IPS-18a (cell line): ENCODE data around the gene MRRF.
A peak's percentile ranks its signal among the peaks of the same experiment; 100 is the strongest.

Experiments
- H3K27ac ChIP-seq: one replicate; pipeline ENCODE4 v1.5.1; 2013; ENCODE audit warnings: low read length
- H3K27me3 ChIP-seq: one replicate; pipeline ENCODE4 v1.6.1; 2013; ENCODE audit warnings: mild to moderate bottlenecking, low read length; ENCODE audit not compliant: control insufficient read depth, insufficient read depth
- H3K36me3 ChIP-seq: one replicate; pipeline ENCODE4 v1.6.1; 2013; ENCODE audit warnings: low read depth, low read length; ENCODE audit not compliant: control insufficient read depth
- H3K4me1 ChIP-seq: one replicate; pipeline ENCODE4 v1.6.1; 2013; ENCODE audit warnings: low read depth, low read length; ENCODE audit not compliant: control insufficient read depth
- H3K4me3 ChIP-seq: one replicate; pipeline ENCODE4 v1.5.1; 2013; ENCODE audit warnings: low read length
- H3K9ac ChIP-seq: one replicate; pipeline ENCODE4 v1.6.1; 2013; ENCODE audit warnings: mild to moderate bottlenecking, low read length, moderate library complexity
- H3K9me3 ChIP-seq: one replicate; pipeline ENCODE4 v1.6.1; 2013; ENCODE audit warnings: low read depth, low read length; ENCODE audit not compliant: control insufficient read depth

Gene MRRF

DNA sequence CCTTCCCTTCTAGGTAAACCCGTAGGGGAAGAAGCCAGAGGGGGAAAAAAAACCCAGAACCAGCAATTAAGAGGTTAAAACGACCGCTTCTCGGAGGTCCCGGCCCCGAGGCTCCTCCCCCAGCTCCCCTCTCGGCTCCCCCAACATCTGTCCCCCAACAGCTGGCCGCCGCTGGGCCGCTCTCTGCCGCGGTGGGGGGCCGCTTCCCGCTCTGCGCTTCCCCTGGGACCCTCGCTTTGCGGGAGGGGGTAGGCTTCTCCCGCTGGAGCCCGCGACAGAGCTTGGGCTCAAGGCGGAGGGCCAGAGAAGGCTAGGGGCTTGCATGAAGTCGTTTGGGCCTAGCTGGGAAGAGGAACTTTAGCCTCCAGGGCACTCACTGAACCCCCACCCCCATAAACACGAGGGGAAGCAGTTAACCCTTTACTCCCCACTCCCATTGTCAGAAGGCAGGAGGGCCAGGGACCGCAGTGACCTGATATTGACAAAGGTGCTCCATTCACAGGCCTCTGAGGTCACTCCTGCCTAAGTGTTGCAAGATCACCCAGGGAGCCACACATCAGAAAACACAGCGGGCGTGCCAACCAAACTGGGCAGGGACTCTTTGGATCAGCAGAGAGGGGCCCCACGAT, 43.4 kb upstream of the MRRF start:
- H3K27ac ChIP-seq = no peak overlapping the region
- peak overlapping the region; percentile 57 for H3K4me3 ChIP-seq
- no peaks in the 10 kb centered on the region for H3K9me3 ChIP-seq
- H3K27me3 ChIP-seq = peaks cover 100% of the 10 kb centered on the region
- no peaks in the 10 kb centered on the region for H3K36me3 ChIP-seq
- H3K9ac ChIP-seq = no peak overlapping the region
- H3K4me1 ChIP-seq = peaks cover 25% of the 10 kb centered on the region

DNA sequence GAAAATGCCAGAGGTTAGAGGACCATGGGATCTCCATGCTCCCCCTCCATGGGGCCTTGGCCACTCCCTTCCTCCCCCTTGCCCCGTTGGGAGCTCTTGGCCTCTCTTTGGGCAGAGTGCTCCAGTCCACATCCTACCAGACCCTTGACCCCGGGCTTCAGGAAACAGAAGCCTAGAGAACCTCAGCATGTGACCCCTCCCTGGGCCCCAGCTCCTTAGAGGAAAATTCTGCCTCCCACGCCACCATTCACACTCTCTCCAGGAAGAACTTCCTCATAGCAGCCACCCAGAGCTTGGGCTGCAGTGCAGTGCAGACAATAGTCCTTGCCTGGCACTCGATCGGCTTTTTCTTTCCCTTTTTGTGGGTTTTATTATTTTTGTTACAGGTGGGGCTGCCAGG, 41.9 kb upstream of the MRRF start:
- H3K4me1 ChIP-seq = peaks cover 35% of the 10 kb centered on the region
- no peaks in the 10 kb centered on the region for H3K9me3 ChIP-seq

DNA sequence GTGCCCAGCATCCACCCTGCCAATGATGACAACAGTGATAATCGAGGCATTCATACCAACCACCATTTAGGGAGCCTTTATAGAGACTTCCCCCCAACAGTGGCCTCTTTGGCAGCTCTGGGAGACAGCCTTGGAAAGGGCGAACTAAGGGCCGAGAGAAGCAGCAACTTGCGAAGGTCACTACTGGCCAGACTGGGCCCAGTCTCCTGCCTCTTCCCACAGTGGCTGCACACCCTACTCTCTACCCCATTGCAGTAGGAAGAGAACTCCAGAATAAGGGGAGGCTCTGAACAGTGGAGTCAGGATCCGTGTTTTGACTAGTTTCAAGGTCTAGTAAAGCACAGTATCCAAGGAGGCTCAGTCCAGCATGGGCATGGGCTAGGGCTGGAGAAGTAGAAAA, 41.2 kb upstream of the MRRF start:
- Histone ChIP-seq H3K4me1 (peaks cover 34% of the 10 kb centered on the region), H3K4me3 (no peak overlapping the region), H3K27me3 (peaks cover 100% of the 10 kb centered on the region), H3K9me3 (no peaks in the 10 kb centered on the region), H3K36me3 (no peaks in the 10 kb centered on the region), H3K9ac (no peak overlapping the region), H3K27ac (no peak overlapping the region)

More for the DNA sequence above, 41.9 kb upstream of the MRRF start:
- Histone ChIP-seq H3K9ac (no peak overlapping the region), H3K27ac (no peak overlapping the region), H3K27me3 (peaks cover 100% of the 10 kb centered on the region), H3K4me3 (no peak overlapping the region), H3K36me3 (no peaks in the 10 kb centered on the region)

DNA sequence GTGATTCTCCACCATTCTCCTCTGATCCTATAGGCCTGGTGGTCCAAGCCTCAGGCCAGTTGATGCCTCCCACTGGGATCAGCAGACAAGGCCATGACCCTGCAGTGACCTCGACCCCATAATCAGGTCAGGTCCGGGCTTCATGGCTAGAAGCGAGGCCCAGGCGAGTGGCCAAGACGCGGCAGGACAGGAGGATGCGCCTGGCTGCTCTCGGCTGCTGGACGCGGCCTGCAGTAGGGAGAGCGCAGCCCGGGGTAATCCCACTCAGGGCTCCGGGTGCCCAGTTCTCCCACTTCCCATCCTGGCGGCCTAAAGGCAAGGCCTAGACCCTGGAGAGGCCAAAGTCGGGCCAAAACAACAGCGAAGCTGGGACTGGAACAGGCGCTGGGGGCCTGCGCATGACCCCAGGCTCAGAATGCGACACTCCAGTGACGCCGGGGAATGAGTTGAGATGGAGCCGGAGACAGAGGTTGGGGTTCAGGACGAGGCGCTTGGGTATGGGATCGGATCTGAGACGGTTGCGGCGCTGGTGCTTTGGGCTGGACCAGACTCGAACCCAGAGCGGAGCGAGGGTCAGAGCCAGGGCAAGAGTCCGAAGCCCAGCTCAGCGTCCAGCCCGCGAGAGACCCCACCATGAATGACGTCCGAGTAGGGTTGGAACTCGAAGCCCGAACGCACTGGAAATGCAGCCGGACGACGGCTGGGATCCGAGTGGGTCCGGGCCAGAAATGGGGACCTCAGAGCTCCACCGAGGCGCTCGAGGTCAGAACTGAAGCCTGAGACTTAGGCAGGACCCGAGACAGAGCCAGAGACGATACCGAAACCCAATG, 39.2 kb upstream of the MRRF start:
- no peak overlapping the region for H3K4me3 ChIP-seq
- peaks cover 18% of the 10 kb centered on the region for H3K4me1 ChIP-seq
- peaks cover 100% of the 10 kb centered on the region for H3K27me3 ChIP-seq

DNA sequence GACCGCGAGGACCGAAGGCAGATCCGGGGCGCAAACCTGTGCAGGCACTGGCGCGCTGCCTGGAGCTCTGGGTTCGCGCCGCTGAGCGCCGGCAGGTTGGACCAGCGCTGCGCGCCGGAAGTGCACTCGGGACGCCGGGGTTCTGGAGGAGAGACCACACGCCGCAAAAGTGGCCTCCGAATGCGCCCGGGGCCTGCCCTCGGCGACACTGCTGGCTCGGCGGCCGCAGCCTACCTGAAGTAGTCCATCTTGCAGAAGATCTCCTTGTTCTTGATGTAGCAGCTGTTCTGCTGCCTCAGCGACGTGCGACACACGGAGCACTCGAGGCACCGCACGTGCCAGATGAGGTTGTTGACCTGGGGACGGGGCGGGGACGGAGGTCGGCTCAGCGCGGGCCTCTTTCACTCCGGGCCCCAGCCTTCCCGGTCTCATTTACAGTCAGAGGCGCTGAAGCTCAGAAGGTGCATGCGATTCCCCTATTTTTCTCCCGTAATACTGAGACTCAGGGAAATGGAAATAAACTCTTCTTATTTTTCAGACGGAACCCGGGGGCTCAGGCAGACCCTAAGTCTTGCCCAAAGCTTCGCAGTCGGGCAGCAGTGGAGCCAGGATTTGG, 38.4 kb upstream of the MRRF start:
- Histone ChIP-seq H3K4me1 (peaks cover 13% of the 10 kb centered on the region), H3K27me3 (peaks cover 100% of the 10 kb centered on the region), H3K27ac (no peak overlapping the region), H3K9me3 (no peaks in the 10 kb centered on the region), H3K36me3 (no peaks in the 10 kb centered on the region), H3K9ac (no peak overlapping the region), H3K4me3 (no peak overlapping the region)

More for the DNA sequence above, 39.2 kb upstream of the MRRF start:
- H3K27ac ChIP-seq = no peak overlapping the region
- no peak overlapping the region for H3K9ac ChIP-seq
- no peaks in the 10 kb centered on the region for H3K36me3 ChIP-seq
- no peaks in the 10 kb centered on the region for H3K9me3 ChIP-seq

DNA sequence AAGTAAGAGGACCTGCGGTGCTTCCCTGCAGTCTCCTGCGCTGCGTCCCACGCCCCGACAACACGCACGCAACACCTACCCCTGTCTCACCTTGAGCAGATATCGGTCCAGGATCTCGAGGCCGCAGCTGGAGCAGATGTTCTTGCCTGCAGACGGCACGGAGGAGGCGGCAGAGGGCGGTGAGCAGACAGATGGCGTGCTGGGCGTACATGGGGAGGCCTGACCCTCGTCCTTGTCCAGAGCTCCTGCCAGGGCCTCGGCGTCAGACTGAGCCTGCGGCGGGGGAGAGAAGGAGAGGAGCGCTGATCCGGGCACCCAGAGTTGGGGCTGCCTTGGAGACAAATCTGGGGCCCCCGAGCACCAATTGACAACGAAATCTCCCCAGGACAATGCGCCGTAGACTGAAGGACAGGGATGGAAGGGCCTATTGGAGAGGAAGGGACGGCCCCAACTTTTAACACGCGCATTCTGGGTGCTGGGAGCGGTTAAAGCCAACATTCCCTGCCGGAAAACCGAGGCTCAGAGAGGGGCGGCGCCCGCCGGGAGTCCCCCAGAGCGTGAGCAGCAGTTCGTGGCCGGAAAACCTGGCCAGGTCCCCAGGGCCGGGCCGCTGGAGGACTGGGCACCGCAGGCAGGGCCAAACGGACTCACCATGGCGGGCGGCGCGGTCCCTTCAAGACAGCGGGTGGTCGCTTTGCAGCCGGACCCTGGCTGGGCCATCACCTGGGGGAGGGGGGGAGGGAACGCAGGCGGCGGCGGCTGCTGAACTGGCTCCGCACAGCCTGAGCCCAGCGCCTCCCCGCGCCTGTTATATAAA, 37.7 kb upstream of the MRRF start:
- Histone ChIP-seq H3K27me3 (peaks cover 100% of the 10 kb centered on the region), H3K4me3 (peak overlapping the region; percentile 19), H3K4me1 (peaks cover 10% of the 10 kb centered on the region), H3K9me3 (no peaks in the 10 kb centered on the region), H3K27ac (no peak overlapping the region), H3K9ac (no peak overlapping the region), H3K36me3 (no peaks in the 10 kb centered on the region)

DNA sequence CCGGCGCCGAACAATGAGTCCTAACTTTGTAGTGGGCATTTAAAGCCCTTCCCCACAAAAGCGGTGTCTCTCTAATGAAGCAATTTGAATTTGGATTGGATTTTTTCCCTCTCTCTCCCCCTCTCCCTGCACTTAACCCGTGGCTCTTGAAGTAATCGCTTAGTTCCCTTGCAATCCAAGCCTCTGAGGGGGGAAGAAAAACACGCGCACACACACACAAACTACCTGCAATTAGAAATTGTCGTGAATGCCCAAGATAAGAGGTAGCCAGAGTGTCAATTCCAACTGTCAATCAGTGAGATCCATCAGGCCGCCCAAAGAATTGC, 37.1 kb upstream of the MRRF start:
- Histone ChIP-seq H3K9me3 (no peaks in the 10 kb centered on the region), H3K4me1 (peaks cover 10% of the 10 kb centered on the region), H3K27me3 (peaks cover 98% of the 10 kb centered on the region), H3K27ac (no peak overlapping the region), H3K9ac (no peak overlapping the region), H3K4me3 (no peak overlapping the region), H3K36me3 (no peaks in the 10 kb centered on the region)

DNA sequence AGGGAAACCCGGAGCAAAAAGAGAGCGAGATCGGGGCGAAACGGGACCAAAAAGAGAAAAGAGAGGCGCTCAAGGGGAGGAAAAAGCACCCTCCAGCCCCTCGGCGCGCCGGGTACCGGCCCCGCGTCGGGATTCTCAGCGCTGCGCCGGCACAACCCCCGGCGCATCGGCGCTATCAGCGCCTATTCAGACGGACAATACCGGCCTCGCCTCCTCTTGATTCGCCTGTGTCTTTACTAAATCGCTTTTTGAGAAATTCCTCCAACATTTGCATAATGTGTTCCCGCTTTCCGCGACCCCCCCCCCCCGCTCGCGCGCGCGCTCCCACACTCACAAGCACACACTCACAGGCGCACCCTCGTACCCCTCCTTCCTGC, 36.5 kb upstream of the MRRF start:
- Histone ChIP-seq H3K4me1 (peaks cover 10% of the 10 kb centered on the region), H3K9me3 (no peaks in the 10 kb centered on the region), H3K9ac (no peak overlapping the region), H3K27ac (no peak overlapping the region), H3K27me3 (peaks cover 92% of the 10 kb centered on the region), H3K36me3 (no peaks in the 10 kb centered on the region), H3K4me3 (peak overlapping the region; percentile 42)

DNA sequence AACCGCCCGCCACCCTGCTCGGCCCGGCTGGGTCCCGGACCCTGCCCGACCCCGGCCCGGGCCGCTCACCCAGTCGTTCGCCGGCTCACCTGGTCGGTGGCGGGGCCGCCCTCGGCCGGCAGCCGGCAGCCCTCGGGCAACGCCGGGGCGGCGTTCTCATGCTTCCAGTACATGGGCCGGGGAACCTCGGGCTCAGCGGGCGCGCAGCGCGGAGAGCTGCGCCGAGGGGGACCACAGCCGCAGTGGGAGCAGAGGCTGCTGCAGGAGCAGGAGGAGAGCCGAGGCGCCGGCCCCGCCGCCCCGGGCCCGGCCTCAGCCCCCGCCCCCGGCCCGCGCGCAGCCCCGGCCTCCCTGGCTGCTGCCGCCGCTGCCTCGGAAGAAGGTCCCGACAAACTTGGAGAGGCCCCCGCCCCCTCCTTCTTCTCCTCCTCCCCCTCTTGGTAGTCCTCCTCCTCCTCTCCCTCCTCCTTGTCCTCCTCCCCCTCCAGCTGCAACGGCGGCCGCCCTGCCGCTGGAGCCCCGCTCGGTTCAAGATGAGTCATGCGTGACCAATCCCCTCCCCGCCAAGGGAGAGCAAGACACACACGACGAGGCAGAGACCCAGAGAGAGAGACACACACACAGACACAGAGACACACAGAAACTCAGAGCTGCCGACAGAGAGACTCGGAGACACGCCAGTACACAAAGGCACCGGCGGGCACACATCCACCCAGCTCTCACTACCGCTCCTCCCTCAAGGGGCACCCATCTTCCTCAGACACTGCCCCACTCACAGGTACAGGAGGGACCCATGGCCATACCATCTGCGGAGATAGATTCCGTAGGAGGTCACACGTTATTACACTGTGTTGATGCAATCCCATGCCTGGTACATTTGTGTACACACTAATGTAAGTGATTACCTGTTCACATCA, 35.9 kb upstream of the MRRF start, which contains the start of gene LHX6:
Gene LHX6 (minus strand): TSS at position 390 of the 917 bp plus-strand sequence. CDS start 217 bp downstream, at position 173.
- H3K27ac ChIP-seq = no peak within 1 kb of the TSS
- no peaks in the 10 kb centered on the region for H3K36me3 ChIP-seq
- peaks cover 86% of the 10 kb centered on the region for H3K27me3 ChIP-seq
- H3K4me3 ChIP-seq = peak within 1 kb of the TSS; percentile 42
- no peak within 1 kb of the TSS for H3K9ac ChIP-seq
- no peaks in the 10 kb centered on the region for H3K9me3 ChIP-seq
- peaks cover 10% of the 10 kb centered on the region for H3K4me1 ChIP-seq

DNA sequence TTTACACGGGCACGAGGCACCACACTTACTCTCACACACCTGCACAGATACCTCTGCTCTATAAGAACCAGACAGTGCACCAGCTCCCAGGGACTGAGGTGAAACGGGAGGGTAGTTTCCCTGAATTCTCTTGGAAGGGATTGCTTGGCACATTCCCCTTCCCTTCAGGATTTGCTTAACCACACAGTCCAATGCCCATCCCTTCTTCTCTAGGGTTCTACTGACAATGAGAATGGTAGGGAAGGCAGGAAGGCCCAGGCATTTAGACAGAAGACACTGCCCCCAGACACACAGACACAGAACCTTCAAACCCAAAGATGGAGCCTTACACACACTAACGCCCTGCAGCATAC, 35.2 kb upstream of the MRRF start:
- no peak overlapping the region for H3K27ac ChIP-seq
- peaks cover 79% of the 10 kb centered on the region for H3K27me3 ChIP-seq
- H3K9ac ChIP-seq = no peak overlapping the region
- H3K36me3 ChIP-seq = no peaks in the 10 kb centered on the region
- peaks cover 10% of the 10 kb centered on the region for H3K4me1 ChIP-seq
- H3K4me3 ChIP-seq = no peak overlapping the region
- no peaks in the 10 kb centered on the region for H3K9me3 ChIP-seq
